DND-41 (cell line): ENCODE data around the gene TEDC1.

Experiments used
- ATAC-seq: fragments of 200-7000 bp; cut with Tn5 transposase; 3 replicates; pipeline ENCODE4 v1.9.1; 2021; ENCODE audit warnings: low read depth; ENCODE audit not compliant: insufficient read depth
- DNase-seq: peaks from one replicate; pipeline ENCODE4 v3.0.0-alpha.2; 2020
- H2AFZ ChIP-seq: 2 replicates; pipeline ENCODE4 v1.6.0; 2012; ENCODE audit warnings: low read depth, low read length
- H3K27ac ChIP-seq: 2 replicates; pipeline ENCODE4 v1.5.1; 2012; ENCODE audit warnings: low read length, inconsistent platforms
- H3K27me3 ChIP-seq: fragments of 200-600 bp; sonication (generic); 2 replicates; pipeline ENCODE4 v1.6.0; 2012; ENCODE audit warnings: low read length, mild to moderate bottlenecking, inconsistent platforms; ENCODE audit not compliant: insufficient read depth, poor library complexity
- H3K36me3 ChIP-seq: 2 replicates; pipeline ENCODE4 v1.5.1; 2012; ENCODE audit warnings: low read length, inconsistent platforms; ENCODE audit not compliant: insufficient read depth
- H3K4me1 ChIP-seq: 2 replicates; pipeline ENCODE4 v1.5.1; 2012; ENCODE audit warnings: mild to moderate bottlenecking, low read length; ENCODE audit not compliant: insufficient read depth
- H3K4me2 ChIP-seq: 2 replicates; pipeline ENCODE4 v1.6.0; 2012; ENCODE audit warnings: mild to moderate bottlenecking, moderate library complexity, low read length, inconsistent platforms; ENCODE audit not compliant: insufficient read depth
- H3K4me3 ChIP-seq, 2 experiments: fragments of 200-600 bp in 1 of 2; shearing (Covaris generic) in 1 of 2; 2 replicates each; pipeline ENCODE4 v1.5.1; 2012 to 2016; ENCODE audit warnings: inconsistent platforms in 2 of 2, low read length in 2 of 2, mild to moderate bottlenecking in 2 of 2, low read depth in 1 of 2, moderate library complexity in 1 of 2
- H3K79me2 ChIP-seq: 2 replicates; pipeline ENCODE4 v1.6.0; 2012; ENCODE audit warnings: low read length, inconsistent platforms; ENCODE audit not compliant: insufficient read depth
- H3K9ac ChIP-seq: 2 replicates; pipeline ENCODE4 v1.6.0; 2012; ENCODE audit warnings: low read depth, mild to moderate bottlenecking, inconsistent platforms, low read length, moderate library complexity
- H3K9me3 ChIP-seq: 2 replicates; pipeline ENCODE4 v1.5.1; 2012; ENCODE audit warnings: low read length, moderate library complexity, mild to moderate bottlenecking, inconsistent platforms; ENCODE audit not compliant: insufficient read depth, severe bottlenecking
- H4K20me1 ChIP-seq: 2 replicates; pipeline ENCODE4 v1.6.0; 2012; ENCODE audit warnings: low read length; ENCODE audit not compliant: insufficient read depth
- CTCF ChIP-seq: IDR thresholded peaks from 2 replicates; pipeline ENCODE4 v1.5.1; 2012; ENCODE audit warnings: borderline replicate concordance, low read length, moderate library complexity, mild to moderate bottlenecking; ENCODE audit not compliant: poor library complexity, severe bottlenecking; ENCODE audit errors: extremely low read depth
- EZH2 ChIP-seq: IDR thresholded peaks from 3 replicates; pipeline ENCODE4 v1.6.1; 2012; ENCODE audit warnings: borderline replicate concordance, low read depth, mild to moderate bottlenecking, moderate library complexity, low read length, inconsistent platforms; ENCODE audit not compliant: severe bottlenecking

The TEDC1 gene

DNA sequence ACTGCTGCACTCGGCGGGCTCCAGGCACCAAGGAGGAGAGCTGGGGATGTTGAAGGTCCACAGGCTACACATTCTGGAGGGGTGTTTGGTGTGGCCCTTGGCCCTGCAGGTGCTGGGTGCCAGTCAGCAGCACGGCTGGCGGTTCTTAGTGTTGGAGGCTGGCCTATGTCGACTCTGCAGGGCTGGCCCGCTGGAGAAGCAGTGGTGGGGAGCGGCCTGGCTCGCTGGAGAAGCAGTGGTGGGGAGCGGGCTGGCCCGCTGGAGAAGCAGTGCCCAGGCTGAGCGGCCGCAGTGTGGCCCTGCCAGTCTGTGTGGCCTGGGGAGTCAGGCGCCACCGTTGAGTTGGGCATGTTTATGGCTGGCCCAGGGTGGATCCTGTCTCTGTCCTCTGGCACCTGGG lies 44.1 kb upstream of the TEDC1 start:
- no peaks in the 10 kb centered on the region for H3K27me3 ChIP-seq
- TF ChIP-seq EZH2 (no peak), CTCF (no peak)
- H2AFZ ChIP-seq: no peak overlapping the region
- H3K36me3 ChIP-seq: peaks cover 82% of the 10 kb centered on the region
- no peak overlapping the region for H3K27ac ChIP-seq
- peaks cover 56% of the 10 kb centered on the region for H3K79me2 ChIP-seq
- peaks cover 82% of the 10 kb centered on the region for H4K20me1 ChIP-seq
- DNase-seq (no peak), ATAC-seq (no peak)
- no peak overlapping the region for H3K9ac ChIP-seq
- no peak overlapping the region for H3K4me2 ChIP-seq
- no peak overlapping the region for H3K4me3 ChIP-seq
- H3K9me3 ChIP-seq: no peaks in the 10 kb centered on the region
- H3K4me1 ChIP-seq: no peaks in the 10 kb centered on the region

- no peaks in the 10 kb centered on the region for H3K9me3 ChIP-seq
- H3K4me1 ChIP-seq: no peaks in the 10 kb centered on the region
- peaks cover 50% of the 10 kb centered on the region for H3K79me2 ChIP-seq
- no peak overlapping the region for H3K4me3 ChIP-seq
- H2AFZ ChIP-seq: no peak overlapping the region
- no peak overlapping the region for H3K4me2 ChIP-seq
- H4K20me1 ChIP-seq: peaks cover 72% of the 10 kb centered on the region
- H3K27me3 ChIP-seq: no peaks in the 10 kb centered on the region
- no peak overlapping the region for H3K27ac ChIP-seq
- peaks cover 82% of the 10 kb centered on the region for H3K36me3 ChIP-seq
- TF ChIP-seq EZH2: no peak
- TF ChIP-seq CTCF: no peak
- DNase-seq (no peak), ATAC-seq (no peak)
- no peak overlapping the region for H3K9ac ChIP-seq
Measured at GRCh38 chr14:105447651-105448640, 43.1 kb upstream of the TEDC1 start.

DNA sequence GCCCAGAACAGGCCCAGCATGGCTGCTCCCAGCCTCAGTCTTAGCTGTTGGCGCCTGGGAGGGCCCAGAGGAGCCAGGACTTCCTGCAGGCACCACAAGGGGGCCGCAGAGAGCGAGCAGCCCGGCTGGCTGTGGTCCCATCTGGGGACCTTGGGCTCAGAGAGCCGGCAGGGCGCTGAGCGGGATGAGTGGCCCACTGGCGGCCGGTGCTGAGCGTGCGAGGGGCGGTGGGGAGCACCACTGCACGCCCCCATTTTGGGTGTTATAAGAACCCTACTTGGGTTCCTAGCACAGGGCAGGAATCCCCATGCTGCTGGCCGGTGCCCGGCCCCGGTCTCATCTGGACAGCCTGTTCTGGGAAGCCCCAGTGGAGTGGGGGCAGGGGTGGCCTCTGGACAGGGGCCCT lies 42.3 kb upstream of the TEDC1 start:
- H3K36me3 ChIP-seq: peaks cover 80% of the 10 kb centered on the region
- H4K20me1 ChIP-seq: peaks cover 68% of the 10 kb centered on the region
- H3K27ac ChIP-seq: no peak overlapping the region
- H3K4me1 ChIP-seq: no peaks in the 10 kb centered on the region
- no peak overlapping the region for H3K4me2 ChIP-seq
- no peaks in the 10 kb centered on the region for H3K27me3 ChIP-seq
- H3K4me3 ChIP-seq: no peak overlapping the region
- no peaks in the 10 kb centered on the region for H3K9me3 ChIP-seq
- DNase-seq (peak; percentile 61), ATAC-seq (peak; percentile 86)
- H2AFZ ChIP-seq: no peak overlapping the region
- no peak overlapping the region for H3K9ac ChIP-seq
- H3K79me2 ChIP-seq: peaks cover 46% of the 10 kb centered on the region
- TF ChIP-seq EZH2 (no peak), CTCF (peak; percentile 72)
